ENCODE data around the gene COMMD1.

The COMMD1 gene

DNA sequence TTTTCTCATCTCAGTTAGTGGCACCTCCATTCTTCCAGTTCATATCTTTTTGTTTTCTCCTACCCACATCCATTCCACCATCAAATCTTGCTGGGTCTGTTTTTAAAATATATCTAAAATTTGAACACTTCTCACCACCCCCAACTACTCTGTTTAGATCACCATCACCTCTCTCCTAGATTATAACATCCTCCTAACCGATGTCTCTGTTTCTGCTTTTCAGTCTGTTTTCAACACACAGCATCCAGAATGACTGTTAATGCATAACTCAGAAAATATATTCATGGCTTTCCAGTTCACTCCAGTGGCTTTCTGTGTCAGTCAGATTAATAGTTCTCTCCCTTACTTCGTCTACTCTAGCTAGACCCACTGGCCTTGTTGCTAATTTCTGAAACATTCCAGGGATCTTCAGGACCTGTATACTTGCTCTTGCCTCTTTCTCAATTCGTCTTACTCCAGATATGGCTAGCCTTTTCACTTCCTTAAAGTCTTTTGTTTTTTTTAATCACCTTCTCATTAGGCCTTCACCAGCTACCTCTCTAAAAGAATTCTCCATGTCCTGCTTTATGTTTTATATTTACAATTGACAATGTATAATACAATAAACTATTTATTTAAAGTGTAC, 105.3 kb downstream of the COMMD1 start:
- no peak overlapping the region for H3K27ac ChIP-seq (ENCODE audit: low read depth, low read length)
- no peaks in the 10 kb centered on the region for H3K79me2 ChIP-seq (ENCODE audit: control insufficient read depth, low read length)
- H3K4me1 ChIP-seq (ENCODE audit: control insufficient read depth, low read length) = peaks cover 3% of the 10 kb centered on the region; the same call in 1 of the 2 replicates
- no peak overlapping the region for H3K4me2 ChIP-seq (ENCODE audit: low read length)
- H3K4me3 ChIP-seq (ENCODE audit: low read length) = no peak overlapping the region
- TF ChIP-seq EZH2phosphoT487 (IDR thresholded peaks at IDR 0.05; ENCODE audit: borderline replicate concordance, low read length) (no peak), CTCF (IDR thresholded peaks at IDR 0.05; ENCODE audit: low read depth, low read length, poor library complexity, severe bottlenecking) (no peak)
- H4K20me1 ChIP-seq (ENCODE audit: control insufficient read depth, insufficient read depth, low read depth, low read length) = no peaks in the 10 kb centered on the region
- H3F3A ChIP-seq (ENCODE audit: control insufficient read depth, insufficient read depth) = no peaks in the 10 kb centered on the region
- no peaks in the 10 kb centered on the region for H3K36me3 ChIP-seq (ENCODE audit: control insufficient read depth, low read length)
- H3K9me2 ChIP-seq (replicated peaks; ENCODE audit: control insufficient read depth, low read length) = no peaks in the 10 kb centered on the region
- no peaks in the 10 kb centered on the region for H3K9me3 ChIP-seq (ENCODE audit: control insufficient read depth, insufficient read depth, low read length)
- H3K27me3 ChIP-seq (ENCODE audit: control insufficient read depth, low read length) = no peaks in the 10 kb centered on the region

- Histone ChIP-seq H3K4me3 (ENCODE audit: low read length) (no peak overlapping the region), H3K9me2 (replicated peaks; ENCODE audit: control insufficient read depth, low read length) (no peaks in the 10 kb centered on the region), H3K79me2 (ENCODE audit: control insufficient read depth, low read length) (no peaks in the 10 kb centered on the region), H3K4me1 (ENCODE audit: control insufficient read depth, low read length) (peaks cover 3% of the 10 kb centered on the region; the same call in 1 of the 2 replicates), H3K9me3 (ENCODE audit: control insufficient read depth, insufficient read depth, low read length) (no peaks in the 10 kb centered on the region), H3F3A (ENCODE audit: control insufficient read depth, insufficient read depth) (no peaks in the 10 kb centered on the region), H3K36me3 (ENCODE audit: control insufficient read depth, low read length) (no peaks in the 10 kb centered on the region), H4K20me1 (ENCODE audit: control insufficient read depth, insufficient read depth, low read depth, low read length) (no peaks in the 10 kb centered on the region), H3K27me3 (ENCODE audit: control insufficient read depth, low read length) (no peaks in the 10 kb centered on the region), H3K27ac (ENCODE audit: low read depth, low read length) (no peak overlapping the region), H3K4me2 (ENCODE audit: low read length) (no peak overlapping the region)
- TF ChIP-seq EZH2phosphoT487 (IDR thresholded peaks at IDR 0.05; ENCODE audit: borderline replicate concordance, low read length) = no peak
- no peak for TF ChIP-seq CTCF (IDR thresholded peaks at IDR 0.05; ENCODE audit: low read depth, low read length, poor library complexity, severe bottlenecking)
Observed at GRCh38 chr2:62013641-62014040, 108.2 kb downstream of the COMMD1 start.

DNA sequence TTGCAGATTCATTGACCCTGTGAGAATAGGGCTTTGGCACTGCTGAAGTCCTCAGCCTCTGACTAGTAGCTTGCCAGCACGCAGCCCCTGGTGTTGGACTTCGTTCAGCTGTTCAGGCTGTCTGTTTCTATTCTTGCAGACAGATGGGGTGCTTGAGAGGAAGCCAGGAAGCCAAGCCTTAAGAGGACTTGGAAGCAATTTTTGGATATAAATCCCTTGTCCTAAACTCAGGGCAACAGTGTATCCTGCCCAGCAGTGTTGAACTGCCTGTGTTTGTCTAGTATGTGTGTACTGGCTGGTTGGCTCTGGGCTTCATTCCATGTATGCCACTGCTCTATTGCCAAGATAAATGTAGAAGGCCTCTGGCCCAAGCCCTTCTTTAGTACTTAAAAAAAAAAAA, 108.6 kb downstream of the COMMD1 start:
- Histone ChIP-seq H4K20me1 (ENCODE audit: control insufficient read depth, insufficient read depth, low read depth, low read length) (no peaks in the 10 kb centered on the region), H3K4me1 (ENCODE audit: control insufficient read depth, low read length) (peaks cover 3% of the 10 kb centered on the region; the same call in 1 of the 2 replicates), H3K36me3 (ENCODE audit: control insufficient read depth, low read length) (no peaks in the 10 kb centered on the region), H3K4me3 (ENCODE audit: low read length) (no peak overlapping the region), H3K4me2 (ENCODE audit: low read length) (no peak overlapping the region), H3K79me2 (ENCODE audit: control insufficient read depth, low read length) (no peaks in the 10 kb centered on the region), H3K27me3 (ENCODE audit: control insufficient read depth, low read length) (no peaks in the 10 kb centered on the region), H3K27ac (ENCODE audit: low read depth, low read length) (no peak overlapping the region), H3F3A (ENCODE audit: control insufficient read depth, insufficient read depth) (no peaks in the 10 kb centered on the region), H3K9me3 (ENCODE audit: control insufficient read depth, insufficient read depth, low read length) (no peaks in the 10 kb centered on the region), H3K9me2 (replicated peaks; ENCODE audit: control insufficient read depth, low read length) (no peaks in the 10 kb centered on the region)
- TF ChIP-seq CTCF (IDR thresholded peaks at IDR 0.05; ENCODE audit: low read depth, low read length, poor library complexity, severe bottlenecking) = no peak
- TF ChIP-seq EZH2phosphoT487 (IDR thresholded peaks at IDR 0.05; ENCODE audit: borderline replicate concordance, low read length) = no peak

Data from DOHH2 (cell line).